PC-9 (cell line): ENCODE measurements around the gene ATP8B1.
"Not testable (repeated sequence)": the region's sequence is repeated elsewhere in the genome, so short reads cannot be mapped to it uniquely, and the experiment has no call there.

ENCODE experiments used
- CTCF ChIP-seq: fragments of 200-600 bp; sonication (generic); conservative IDR thresholded peaks from 2 replicates; pipeline ENCODE4 v1.6.1; 2017; ENCODE audit warnings: mixed run types, antibody characterized with exemption, mild to moderate bottlenecking, moderate library complexity
- EZH2 ChIP-seq: fragments of 200-600 bp; sonication (generic); IDR thresholded peaks from 2 replicates; pipeline ENCODE4 v1.8.0; 2017; ENCODE audit warnings: antibody characterized with exemption, low read depth

DNA sequence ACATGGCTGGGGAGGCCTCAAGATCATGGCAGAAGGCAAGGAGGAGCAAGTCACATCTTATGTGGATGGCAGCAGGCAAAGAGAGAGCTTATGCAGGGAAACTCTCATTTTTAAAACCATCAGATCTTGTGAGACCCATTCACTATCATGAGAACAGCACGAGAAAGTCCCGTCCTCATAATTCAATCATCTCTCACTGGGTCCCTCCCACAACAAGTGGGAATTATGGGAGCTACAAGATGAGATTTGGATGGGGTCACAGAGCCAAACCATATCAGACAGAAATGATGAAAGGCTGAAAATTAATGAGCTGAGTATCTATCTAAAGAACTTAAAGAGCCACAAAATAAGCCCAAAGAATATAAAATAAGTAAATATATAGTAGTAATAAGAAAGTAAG, 44.3 kb upstream of the ATP8B1 start:
- TF ChIP-seq CTCF, EZH2: not testable (repeated sequence)
